Endometrium (tissue), 2 donors: ENCODE results near the gene SCN1B.
"Not testable (repeated sequence)": the region's sequence is repeated elsewhere in the genome, so short reads cannot be mapped to it uniquely, and the experiment has no call there.

Experiments
- FAIRE-seq: peaks from 2 replicates; lab custom pipeline; 2012; peaks lifted over from hg19 to GRCh38; lab: Jason Lieb, UNC
- donor health status: control.
- donor health status: control.

Gene SCN1B

GRCh38 chr19:35017507-35017906, 12.8 kb upstream of the SCN1B start:
- FAIRE-seq, result no peak

GRCh38 chr19:35018379-35018778, 11.9 kb upstream of the SCN1B start:
- no peak for FAIRE-seq

GRCh38 chr19:35019144-35019543, 11.1 kb upstream of the SCN1B start:
- FAIRE-seq, result no peak

DNA sequence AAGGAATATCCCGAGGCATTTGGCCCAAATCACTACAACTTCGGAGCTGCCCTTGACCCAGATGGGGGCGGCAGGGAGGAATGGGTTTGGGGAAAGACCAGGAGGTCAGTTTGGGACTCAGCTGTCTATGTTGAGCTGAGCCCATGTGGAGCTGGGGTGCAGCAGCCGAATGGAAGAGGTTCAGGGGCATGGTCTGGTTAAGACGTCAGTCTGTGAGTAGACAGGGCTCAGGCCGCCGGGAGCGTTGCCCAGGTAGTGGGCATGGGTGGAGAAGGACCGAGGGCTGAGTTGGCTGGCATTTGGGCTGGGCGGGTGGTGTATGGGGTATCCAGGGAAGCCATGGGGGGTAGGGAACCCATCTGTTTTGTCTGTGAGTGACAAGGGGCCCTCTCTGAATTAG, 9.3 kb upstream of the SCN1B start:
- no peak for FAIRE-seq

- no peak for FAIRE-seq
Observed at GRCh38 chr19:35021596-35021995, 8.7 kb upstream of the SCN1B start.

DNA sequence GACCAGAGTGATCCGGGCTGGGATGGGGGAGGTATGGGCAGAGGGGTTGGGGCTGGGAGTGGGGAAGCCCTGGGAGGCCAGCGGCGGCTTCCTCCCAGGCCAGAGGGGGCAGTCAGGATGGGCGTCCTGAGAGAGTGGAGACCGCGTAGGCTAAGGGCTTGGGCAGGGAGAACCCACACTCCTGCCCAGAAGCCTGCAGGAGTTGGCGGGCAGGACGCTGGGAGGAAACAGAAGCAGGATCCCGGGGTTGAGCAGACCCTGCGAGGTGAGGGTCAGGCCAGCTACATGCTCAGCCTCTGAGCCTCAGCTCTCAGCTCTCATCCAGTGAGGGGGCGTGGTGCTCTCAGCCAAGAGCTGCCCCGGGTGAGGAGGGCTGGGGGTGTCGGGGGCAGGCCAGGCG, 7.8 kb upstream of the SCN1B start:
- no peak for FAIRE-seq

GRCh38 chr19:35023428-35023827, 6.8 kb upstream of the SCN1B start:
- FAIRE-seq, result no peak

DNA sequence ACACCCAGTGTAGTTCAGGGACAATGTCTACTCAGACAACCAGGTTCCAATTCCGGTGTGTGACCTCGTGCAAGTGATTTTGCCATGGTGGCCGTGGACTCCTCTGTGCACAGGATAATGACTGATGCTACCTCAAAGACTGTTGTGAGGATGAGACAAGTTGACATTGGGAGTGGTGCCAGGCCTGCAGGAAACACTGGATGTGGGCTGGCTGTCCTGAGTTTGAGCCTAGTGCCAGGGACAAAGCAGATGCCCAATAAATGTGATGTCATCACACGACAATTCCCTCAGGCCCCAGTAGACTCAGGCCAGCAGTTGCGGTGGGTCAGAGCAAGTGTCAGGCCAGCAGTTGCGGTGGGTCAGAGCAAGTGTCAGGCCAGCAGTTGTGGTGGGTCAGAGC, 6.2 kb upstream of the SCN1B start:
- no peak for FAIRE-seq

GRCh38 chr19:35025969-35026368, 4.3 kb upstream of the SCN1B start:
- no peak for FAIRE-seq

GRCh38 chr19:35026418-35026817, 3.9 kb upstream of the SCN1B start:
- FAIRE-seq, result no peak

GRCh38 chr19:35027009-35027408, 3.3 kb upstream of the SCN1B start:
- no peak for FAIRE-seq

DNA sequence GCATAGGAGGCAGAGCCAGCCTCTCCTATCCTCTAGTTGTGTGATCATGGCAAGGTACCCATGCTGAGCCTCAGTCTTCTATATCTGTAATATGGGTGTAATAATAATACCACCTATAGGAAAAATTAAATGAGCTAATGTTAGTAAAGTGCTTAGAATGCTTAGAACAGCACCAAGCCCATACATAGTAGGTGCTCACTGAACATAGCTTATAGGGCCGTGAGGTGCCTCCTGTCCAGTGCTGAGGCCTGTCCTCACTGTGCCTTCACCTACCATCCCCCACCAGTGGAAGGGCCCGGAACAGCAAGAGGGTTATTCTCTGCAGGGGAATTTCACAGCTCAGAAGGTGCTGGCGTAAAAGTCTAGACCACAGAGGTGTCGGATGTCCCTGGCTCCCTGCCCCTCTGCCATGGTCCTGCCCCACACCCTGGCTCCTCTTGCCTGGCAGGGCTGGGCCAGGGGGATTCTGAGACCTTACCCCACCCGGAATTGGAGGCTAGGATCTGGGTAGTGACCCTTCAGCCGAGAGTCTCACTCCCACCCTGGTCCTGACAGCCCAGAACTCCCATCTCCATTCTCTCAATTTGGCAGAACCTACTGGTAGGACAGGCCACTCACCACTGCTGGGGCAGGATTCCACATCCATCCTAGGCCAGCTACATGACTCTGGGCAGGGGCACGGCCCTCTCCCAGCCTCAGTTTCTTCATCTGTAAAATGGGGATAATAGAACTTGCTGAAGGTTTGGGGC, 2.2 kb upstream of the SCN1B start:
- no peak for FAIRE-seq

GRCh38 chr19:35028600-35028885, 1.7 kb upstream of the SCN1B start:
- FAIRE-seq, result not testable (repeated sequence)

DNA sequence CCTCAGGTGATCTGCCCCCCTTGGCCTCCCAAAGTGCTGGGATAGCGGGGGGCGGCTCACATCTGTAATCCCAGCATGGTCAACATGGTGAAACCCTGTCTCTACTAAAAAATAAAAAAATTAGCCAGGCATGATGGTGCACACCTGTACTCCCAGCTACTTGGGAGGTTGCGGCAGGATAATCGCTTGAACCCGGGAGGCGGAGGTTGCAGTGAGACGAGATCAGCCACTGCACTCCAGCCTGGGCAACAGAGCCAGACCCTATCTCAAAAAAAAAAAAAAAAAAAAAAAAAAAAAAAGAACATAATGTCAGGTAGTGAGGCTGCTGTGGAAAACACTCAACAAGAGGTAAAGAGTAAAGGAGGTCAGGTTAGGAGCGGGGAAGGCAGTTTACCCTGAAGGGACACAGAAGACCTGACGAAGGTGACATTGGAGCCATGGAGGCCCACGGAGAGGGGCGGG, 964 bp upstream of the SCN1B start:
- not testable (repeated sequence) for FAIRE-seq

DNA sequence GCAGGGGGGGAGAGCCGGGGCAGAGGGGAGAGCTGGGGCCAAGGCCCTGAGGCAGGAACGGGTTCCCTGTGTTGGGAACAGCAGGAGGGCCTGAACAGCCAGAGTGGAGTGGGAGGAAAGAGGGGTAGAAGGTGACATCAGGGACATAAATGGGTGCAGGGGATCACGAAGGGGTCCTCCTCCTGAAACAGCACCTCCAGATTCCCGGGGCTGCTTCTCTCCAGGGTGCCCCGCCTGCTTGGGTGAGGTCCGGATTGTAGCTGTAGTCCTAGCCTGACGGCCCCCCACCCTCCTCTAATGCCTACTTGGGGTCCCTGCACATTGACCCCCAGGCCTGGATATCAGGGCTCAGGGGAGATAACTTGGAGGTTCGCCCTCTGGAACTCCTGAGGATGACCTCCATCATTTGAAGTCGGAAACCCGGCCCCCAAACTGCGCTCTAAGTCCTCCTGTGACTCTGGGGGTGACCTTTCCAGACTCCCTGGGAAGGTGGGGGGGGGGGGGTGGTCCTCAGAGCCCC, 473 bp upstream of the SCN1B start:
- FAIRE-seq, result no peak

GRCh38 chr19:35031072-35031881, 1.0 kb downstream of the SCN1B start:
- no peak for FAIRE-seq

DNA sequence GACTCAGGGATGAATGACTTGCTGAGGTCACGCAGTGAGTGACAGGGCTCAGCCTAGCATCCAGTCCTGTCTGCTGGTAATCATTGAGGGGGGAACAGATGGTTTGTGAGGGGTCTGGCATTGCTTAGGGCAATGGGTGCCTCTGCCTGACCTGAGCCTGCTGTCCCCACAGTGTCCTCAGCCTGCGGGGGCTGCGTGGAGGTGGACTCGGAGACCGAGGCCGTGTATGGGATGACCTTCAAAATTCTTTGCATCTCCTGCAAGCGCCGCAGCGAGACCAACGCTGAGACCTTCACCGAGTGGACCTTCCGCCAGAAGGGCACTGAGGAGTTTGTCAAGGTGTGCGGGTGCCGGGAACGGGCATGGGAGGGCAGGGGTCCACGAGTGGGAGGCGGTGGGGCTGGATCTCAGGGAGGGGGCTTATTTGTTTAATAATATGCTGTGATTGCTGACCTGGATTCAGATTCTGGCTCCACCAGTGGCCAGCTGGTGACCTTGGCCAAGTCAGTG, 2.1 kb downstream of the SCN1B start:
- no peak for FAIRE-seq

GRCh38 chr19:35033067-35034004, 3.1 kb downstream of the SCN1B start:
- FAIRE-seq, result no peak

- no peak for FAIRE-seq
Observed at GRCh38 chr19:35034005-35034502, 3.8 kb downstream of the SCN1B start.

GRCh38 chr19:35034588-35035382, 4.5 kb downstream of the SCN1B start:
- no peak for FAIRE-seq
